Measurements from ENCODE around the gene KLHDC1. TPM values are rescaled to one million over a fixed set of nuclear protein-coding genes. Genes with fewer than 3 reads are reported as not detected.
"Not testable (repeated sequence)": the region's sequence is repeated elsewhere in the genome, so short reads cannot be mapped to it uniquely, and the experiment has no call there.

KLHDC1 gene
- total and polyA plus RNA-seq, 9 donors, result 3.3 to 7.2 (median 4.9) TPM

DNA sequence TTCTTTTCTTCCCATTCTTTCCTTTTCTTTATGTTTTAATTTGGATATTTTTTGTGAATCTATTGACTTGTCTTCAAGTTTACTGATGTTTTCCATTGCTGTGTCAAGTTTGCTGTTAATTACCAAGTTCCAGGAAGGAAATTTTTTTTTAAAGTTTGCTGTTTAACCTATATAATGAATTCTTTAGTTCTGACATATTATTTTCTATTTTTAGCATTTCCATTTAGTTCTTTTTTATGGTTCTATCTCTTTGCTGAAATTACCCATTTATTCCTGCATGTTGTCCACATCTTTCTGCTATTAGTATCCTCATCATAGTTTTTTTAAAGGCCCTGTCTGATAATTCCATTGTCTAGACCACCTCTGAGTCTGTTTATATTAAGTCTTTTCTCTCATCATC lies 27.8 kb downstream of the KLHDC1 start:
- Histone ChIP-seq H3K4me3 (ENCODE audit: low read length) (no peak overlapping the region), H3K4me1 (ENCODE audit: control insufficient read depth, insufficient read depth, low read length) (no peaks in the 10 kb centered on the region), H3K27ac (ENCODE audit: low read length) (no peak overlapping the region), H3K9me3 (replicated peaks; ENCODE audit: control insufficient read depth, low read depth, low read length) (no peaks in the 10 kb centered on the region), H3K36me3 (ENCODE audit: control insufficient read depth, insufficient read depth, low read length) (peaks cover 4% of the 10 kb centered on the region), H3K27me3 (ENCODE audit: control insufficient read depth, insufficient read depth, low read length) (no peaks in the 10 kb centered on the region)
- no peak for DNase-seq

DNA sequence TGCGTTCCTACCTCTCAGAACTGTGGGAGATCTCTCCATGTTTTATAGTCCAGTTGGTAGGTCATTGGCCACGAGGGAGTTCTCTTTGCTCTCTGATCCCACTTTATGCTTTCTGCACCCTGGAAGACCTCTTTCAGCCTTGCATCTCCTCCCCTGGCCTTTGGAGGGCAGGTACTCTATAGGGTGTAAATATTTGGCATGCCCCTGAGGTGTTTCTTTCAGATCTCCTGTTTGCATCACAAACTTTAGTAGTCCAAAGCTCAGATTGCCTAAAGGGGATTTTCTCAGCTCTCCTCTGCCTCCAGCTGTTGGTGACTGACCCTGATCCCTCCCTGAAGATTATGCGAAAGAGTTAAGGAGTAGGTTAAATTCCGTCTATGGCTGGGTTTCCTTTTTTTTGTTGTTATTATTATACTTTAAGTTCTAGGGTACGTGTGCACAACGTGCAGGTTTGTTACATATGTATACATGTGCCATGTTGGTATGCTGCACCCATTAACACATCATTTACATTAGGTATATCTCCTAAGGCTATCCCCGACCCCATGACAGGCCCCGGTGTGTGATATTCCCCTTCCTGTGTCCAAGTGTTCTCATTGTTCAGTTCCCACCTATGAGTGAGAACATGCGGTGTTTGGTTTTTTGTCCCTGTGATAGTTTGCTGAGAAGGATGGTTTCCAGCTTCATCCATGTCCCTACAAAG lies 29.0 kb downstream of the KLHDC1 start:
- not testable (repeated sequence) for H3K4me1 ChIP-seq (ENCODE audit: control insufficient read depth, insufficient read depth, low read length); H3K27me3 ChIP-seq (ENCODE audit: control insufficient read depth, insufficient read depth, low read length); H3K36me3 ChIP-seq (ENCODE audit: control insufficient read depth, insufficient read depth, low read length); H3K4me3 ChIP-seq (ENCODE audit: low read length); H3K9me3 ChIP-seq (replicated peaks; ENCODE audit: control insufficient read depth, low read depth, low read length); H3K27ac ChIP-seq (ENCODE audit: low read length)
- peak; percentile 31 for DNase-seq
- 67% methylated on average over 1 of the region's 9 CpGs for WGBS (ENCODE audit: insufficient coverage)

DNA sequence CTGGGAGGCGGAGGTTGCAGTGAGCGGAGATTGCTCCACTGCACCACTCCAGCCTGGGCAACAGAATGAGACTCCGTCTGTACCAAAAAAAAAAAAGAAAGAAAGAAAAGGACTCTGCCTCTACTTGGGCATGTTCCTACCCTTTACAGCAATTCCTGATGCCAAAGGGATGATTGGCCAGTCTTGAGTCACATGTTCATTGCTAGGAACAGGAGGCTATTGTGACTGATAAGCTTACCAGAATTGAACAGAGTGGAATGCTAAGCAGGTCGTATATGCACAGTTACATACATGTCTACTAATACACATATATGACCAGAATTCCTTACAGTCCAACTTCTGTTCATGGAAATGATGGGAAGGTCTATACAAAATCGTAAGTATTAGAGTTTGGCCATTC lies 34.3 kb downstream of the KLHDC1 start:
- WGBS (ENCODE audit: insufficient coverage), result 80% methylated on average over 1 of the region's 5 CpGs
- no peak for DNase-seq
- peaks cover 3% of the 10 kb centered on the region for H3K36me3 ChIP-seq (ENCODE audit: control insufficient read depth, insufficient read depth, low read length)

DNA sequence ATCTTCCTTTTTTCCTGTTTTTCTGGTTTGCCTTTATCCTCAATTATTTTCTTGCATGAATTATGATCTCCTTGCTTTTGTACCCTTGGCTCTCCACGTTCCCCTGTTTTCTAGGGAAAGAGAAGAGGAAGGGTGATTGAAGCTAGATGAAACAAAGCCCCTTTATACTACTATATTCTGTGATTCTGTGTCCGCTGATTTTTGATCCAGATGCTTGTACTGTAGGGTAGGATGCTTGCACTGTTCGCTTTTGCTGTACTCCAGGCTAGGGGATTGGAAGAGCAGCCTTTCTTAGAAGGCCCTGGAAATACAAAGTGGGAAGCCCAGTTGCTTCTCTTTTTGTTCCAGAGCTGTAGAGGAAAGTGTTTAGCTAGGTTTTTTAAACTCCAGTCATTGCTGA lies 40.0 kb downstream of the KLHDC1 start:
- WGBS (ENCODE audit: insufficient coverage), result 100% methylated on average over 1 of the region's 3 CpGs
- H3K4me1 ChIP-seq (ENCODE audit: control insufficient read depth, insufficient read depth, low read length), result no peaks in the 10 kb centered on the region
- no peak for DNase-seq
- H3K9me3 ChIP-seq (replicated peaks; ENCODE audit: control insufficient read depth, low read depth, low read length), result no peaks in the 10 kb centered on the region
- no peaks in the 10 kb centered on the region for H3K27me3 ChIP-seq (ENCODE audit: control insufficient read depth, insufficient read depth, low read length)
- H3K4me3 ChIP-seq (ENCODE audit: low read length), result no peak overlapping the region
- H3K36me3 ChIP-seq (ENCODE audit: control insufficient read depth, insufficient read depth, low read length), result peaks cover 3% of the 10 kb centered on the region
- H3K27ac ChIP-seq (ENCODE audit: low read length), result no peak overlapping the region

More for the DNA sequence above, 34.3 kb downstream of the KLHDC1 start:
- Histone ChIP-seq H3K27ac (ENCODE audit: low read length) (no peak overlapping the region), H3K27me3 (ENCODE audit: control insufficient read depth, insufficient read depth, low read length) (no peaks in the 10 kb centered on the region), H3K4me3 (ENCODE audit: low read length) (no peak overlapping the region), H3K4me1 (ENCODE audit: control insufficient read depth, insufficient read depth, low read length) (no peaks in the 10 kb centered on the region), H3K9me3 (replicated peaks; ENCODE audit: control insufficient read depth, low read depth, low read length) (no peaks in the 10 kb centered on the region)

DNA sequence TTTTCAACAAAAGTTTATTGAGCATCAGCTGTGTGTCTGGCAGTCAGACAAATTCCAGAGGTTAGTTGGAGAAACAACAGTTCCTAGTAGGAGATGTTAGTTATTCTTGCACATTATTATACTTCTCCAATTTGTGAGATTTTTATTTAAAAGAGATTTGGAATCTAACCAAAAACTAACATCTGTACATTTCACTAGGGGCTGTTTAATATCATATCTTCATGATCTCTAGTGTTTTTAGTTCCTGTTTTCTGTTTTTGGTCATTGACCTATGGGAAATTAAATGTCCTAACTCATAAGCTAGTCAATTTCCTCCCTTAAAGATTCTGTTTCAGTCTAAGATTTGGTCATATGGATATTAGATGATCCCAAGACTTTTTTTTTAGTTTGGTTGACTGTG lies 40.9 kb downstream of the KLHDC1 start:
- Histone ChIP-seq H3K36me3 (ENCODE audit: control insufficient read depth, insufficient read depth, low read length) (peaks cover 5% of the 10 kb centered on the region), H3K27me3 (ENCODE audit: control insufficient read depth, insufficient read depth, low read length) (no peaks in the 10 kb centered on the region), H3K27ac (ENCODE audit: low read length) (no peak overlapping the region), H3K4me3 (ENCODE audit: low read length) (no peak overlapping the region), H3K9me3 (replicated peaks; ENCODE audit: control insufficient read depth, low read depth, low read length) (no peaks in the 10 kb centered on the region), H3K4me1 (ENCODE audit: control insufficient read depth, insufficient read depth, low read length) (no peaks in the 10 kb centered on the region)
- peak; percentile 63 for DNase-seq

DNA sequence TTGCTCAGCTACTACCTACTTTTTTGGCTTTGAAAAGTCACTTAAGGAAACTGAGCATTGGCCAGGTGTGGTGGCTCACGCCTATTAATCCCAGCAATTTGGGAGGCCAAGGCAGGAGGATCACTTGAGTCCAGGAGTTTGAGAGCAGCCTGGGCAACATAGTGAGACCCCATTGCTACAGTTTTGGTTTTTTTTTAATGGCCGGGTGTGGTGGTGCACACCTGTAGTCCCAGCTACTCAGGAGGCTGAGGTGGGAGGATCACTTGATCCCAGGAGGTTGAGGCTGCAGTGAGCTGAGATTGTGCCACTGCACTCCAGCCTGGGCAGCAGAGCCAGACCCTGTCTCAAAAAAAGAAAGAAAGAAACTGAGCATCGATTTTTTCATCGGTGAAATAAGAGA lies 42.7 kb downstream of the KLHDC1 start:
- not testable (repeated sequence) for H3K9me3 ChIP-seq (replicated peaks; ENCODE audit: control insufficient read depth, low read depth, low read length); DNase-seq; H3K27ac ChIP-seq (ENCODE audit: low read length); H3K4me1 ChIP-seq (ENCODE audit: control insufficient read depth, insufficient read depth, low read length); H3K4me3 ChIP-seq (ENCODE audit: low read length); H3K27me3 ChIP-seq (ENCODE audit: control insufficient read depth, insufficient read depth, low read length); H3K36me3 ChIP-seq (ENCODE audit: control insufficient read depth, insufficient read depth, low read length)
- 100% methylated on average over 2 of the region's 4 CpGs for WGBS (ENCODE audit: insufficient coverage)

DNA sequence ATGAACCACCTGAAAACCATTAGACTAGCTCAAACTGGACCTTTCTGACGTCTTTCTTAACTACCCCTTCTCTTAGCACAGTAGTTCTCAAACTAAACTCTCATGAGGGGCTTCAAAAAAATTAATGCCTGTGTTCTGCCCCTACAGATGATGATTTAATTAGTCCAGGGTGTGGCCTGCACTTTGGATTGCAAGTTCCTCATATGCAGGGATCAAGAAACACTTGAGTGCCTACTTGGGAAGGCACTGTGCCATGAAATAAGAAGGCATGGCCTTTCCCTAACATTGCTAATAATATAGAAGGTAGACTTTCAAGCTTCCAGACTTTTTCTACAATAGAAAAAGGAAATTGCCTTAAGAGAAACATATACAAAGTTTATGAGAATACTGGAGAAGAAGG lies 52.3 kb downstream of the KLHDC1 start:
- no CpG with 5 or more reads among the region's 1 CpG for WGBS (ENCODE audit: insufficient coverage)
- H3K36me3 ChIP-seq (ENCODE audit: control insufficient read depth, insufficient read depth, low read length), result peaks cover 6% of the 10 kb centered on the region
- H3K4me1 ChIP-seq (ENCODE audit: control insufficient read depth, insufficient read depth, low read length), result no peaks in the 10 kb centered on the region
- no peak overlapping the region for H3K4me3 ChIP-seq (ENCODE audit: low read length)
- no peaks in the 10 kb centered on the region for H3K27me3 ChIP-seq (ENCODE audit: control insufficient read depth, insufficient read depth, low read length)
- H3K9me3 ChIP-seq (replicated peaks; ENCODE audit: control insufficient read depth, low read depth, low read length), result no peaks in the 10 kb centered on the region
- no peak for DNase-seq
- no peak overlapping the region for H3K27ac ChIP-seq (ENCODE audit: low read length)

DNA sequence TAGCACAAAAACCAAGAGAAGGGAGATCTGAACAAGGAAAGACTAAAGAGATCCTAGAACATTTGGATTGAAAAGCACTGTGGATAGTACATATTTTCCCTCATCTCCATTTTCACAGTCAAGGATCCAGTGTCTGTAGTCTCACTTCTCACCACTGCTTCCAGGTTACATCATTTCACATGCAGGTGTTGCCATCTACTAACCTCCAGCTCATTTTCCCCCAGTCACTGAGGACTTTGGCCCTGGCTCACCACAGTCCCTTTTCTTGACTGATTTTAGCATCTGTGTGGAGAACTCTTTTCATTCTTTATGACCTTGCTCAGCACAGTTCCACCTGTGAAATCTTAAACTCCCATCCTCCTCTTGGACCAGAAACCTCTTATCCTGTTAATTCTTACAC lies 53.6 kb downstream of the KLHDC1 start:
- not testable (repeated sequence) for DNase-seq; H3K36me3 ChIP-seq (ENCODE audit: control insufficient read depth, insufficient read depth, low read length); H3K27ac ChIP-seq (ENCODE audit: low read length); H3K4me1 ChIP-seq (ENCODE audit: control insufficient read depth, insufficient read depth, low read length); H3K27me3 ChIP-seq (ENCODE audit: control insufficient read depth, insufficient read depth, low read length); H3K4me3 ChIP-seq (ENCODE audit: low read length); H3K9me3 ChIP-seq (replicated peaks; ENCODE audit: control insufficient read depth, low read depth, low read length)

DNA sequence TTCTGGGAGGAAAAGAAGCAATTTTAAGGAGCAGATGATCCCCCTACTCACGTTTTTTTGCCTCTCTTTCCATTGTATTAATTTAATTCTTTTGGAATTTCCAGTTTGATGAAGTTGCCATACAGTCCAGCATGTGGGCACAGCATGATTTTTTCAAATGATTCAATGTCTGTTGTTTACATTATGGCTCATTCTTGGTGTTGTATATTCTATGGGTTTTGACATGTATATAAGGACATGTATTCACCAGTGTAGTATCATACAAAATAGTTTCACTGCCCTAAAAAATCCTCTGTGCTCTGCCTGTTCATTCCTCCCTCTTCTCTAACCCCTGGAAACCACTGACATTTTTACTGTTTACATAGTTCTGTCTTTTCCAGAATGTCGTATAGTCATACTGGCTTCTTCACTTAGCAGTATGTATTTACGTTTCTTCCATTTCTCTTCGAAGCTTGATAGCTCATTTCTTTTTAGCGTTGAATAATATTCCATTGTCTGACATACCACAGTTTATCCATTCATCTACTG lies 61.7 kb downstream of the KLHDC1 start:
- Histone ChIP-seq H3K36me3 (ENCODE audit: control insufficient read depth, insufficient read depth, low read length) (no peaks in the 10 kb centered on the region), H3K4me3 (ENCODE audit: low read length) (no peak overlapping the region), H3K4me1 (ENCODE audit: control insufficient read depth, insufficient read depth, low read length) (no peaks in the 10 kb centered on the region), H3K27me3 (ENCODE audit: control insufficient read depth, insufficient read depth, low read length) (no peaks in the 10 kb centered on the region), H3K27ac (ENCODE audit: low read length) (no peak overlapping the region), H3K9me3 (replicated peaks; ENCODE audit: control insufficient read depth, low read depth, low read length) (no peaks in the 10 kb centered on the region)
- no CpG with 5 or more reads among the region's 5 CpGs for WGBS (ENCODE audit: insufficient coverage)
- no peak for DNase-seq

DNA sequence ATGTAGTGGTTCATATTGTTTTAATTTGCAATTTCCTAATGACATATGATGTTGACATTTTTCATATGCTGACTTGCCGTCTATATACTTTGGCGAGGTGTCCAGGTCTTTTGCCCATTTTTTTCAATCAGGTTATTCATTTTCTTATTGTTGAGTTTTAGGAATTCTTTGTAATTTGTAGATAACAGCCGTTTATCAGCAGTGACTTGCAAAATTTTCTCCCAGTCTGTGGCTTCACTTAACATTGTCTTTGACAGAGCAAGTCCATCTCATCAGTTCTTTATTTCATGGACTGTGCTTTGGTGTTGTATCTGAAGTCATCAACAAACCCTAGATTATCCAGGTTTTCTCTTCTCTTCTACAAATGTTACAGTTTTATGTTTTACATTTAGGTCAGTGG lies 62.5 kb downstream of the KLHDC1 start:
- no CpG with 5 or more reads among the region's 3 CpGs for WGBS (ENCODE audit: insufficient coverage)
- H3K36me3 ChIP-seq (ENCODE audit: control insufficient read depth, insufficient read depth, low read length), result no peaks in the 10 kb centered on the region
- no peak for DNase-seq

More for the DNA sequence above, 62.5 kb downstream of the KLHDC1 start:
- Histone ChIP-seq H3K4me1 (ENCODE audit: control insufficient read depth, insufficient read depth, low read length) (no peaks in the 10 kb centered on the region), H3K9me3 (replicated peaks; ENCODE audit: control insufficient read depth, low read depth, low read length) (no peaks in the 10 kb centered on the region), H3K27ac (ENCODE audit: low read length) (no peak overlapping the region), H3K4me3 (ENCODE audit: low read length) (no peak overlapping the region), H3K27me3 (ENCODE audit: control insufficient read depth, insufficient read depth, low read length) (no peaks in the 10 kb centered on the region)
